Measurements from ENCODE around the gene AP1G1.

DNA sequence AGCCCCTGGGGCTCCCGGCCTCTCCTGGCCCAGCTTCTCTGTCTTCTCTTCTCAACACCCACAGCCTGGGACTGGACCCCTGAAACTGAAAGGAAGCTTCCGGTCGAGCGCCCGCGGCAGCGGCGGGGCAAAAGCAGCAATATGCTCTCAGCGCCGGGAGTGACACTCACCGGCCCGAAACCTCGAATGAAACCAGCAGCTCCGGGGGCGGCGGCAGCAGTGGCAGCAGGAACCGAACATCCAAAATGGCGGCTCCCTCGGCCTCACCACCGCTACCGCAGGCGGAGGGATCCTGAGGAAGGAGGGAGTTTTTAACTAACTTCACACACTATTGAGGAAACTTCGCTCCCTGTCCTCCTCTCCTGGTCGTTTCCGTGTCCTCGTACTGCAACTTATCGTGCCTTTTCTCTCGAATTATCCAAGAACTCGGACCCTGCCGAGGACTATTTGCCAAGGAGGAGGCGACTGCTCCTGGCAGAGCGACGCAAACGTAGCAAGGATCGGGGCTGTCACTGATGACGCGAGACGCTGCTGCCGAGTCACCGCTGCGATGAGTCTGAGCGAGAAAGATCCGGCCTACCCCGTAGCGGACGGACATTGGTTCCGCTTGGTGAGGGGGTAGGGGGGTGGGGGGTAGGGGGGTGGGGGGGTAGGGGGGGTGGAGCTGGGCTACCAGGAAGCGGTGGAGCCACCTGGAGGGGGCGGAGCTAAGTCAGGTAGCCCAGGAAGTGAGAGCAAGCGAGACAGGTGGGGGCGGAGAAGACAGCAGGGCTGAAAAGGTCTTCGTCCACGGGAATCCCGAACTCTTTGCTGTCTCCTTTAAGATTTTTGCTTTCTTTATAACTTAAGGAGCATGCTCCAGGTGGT, at the start of gene AP1G1:
- TF ChIP-seq, protein P1, sequence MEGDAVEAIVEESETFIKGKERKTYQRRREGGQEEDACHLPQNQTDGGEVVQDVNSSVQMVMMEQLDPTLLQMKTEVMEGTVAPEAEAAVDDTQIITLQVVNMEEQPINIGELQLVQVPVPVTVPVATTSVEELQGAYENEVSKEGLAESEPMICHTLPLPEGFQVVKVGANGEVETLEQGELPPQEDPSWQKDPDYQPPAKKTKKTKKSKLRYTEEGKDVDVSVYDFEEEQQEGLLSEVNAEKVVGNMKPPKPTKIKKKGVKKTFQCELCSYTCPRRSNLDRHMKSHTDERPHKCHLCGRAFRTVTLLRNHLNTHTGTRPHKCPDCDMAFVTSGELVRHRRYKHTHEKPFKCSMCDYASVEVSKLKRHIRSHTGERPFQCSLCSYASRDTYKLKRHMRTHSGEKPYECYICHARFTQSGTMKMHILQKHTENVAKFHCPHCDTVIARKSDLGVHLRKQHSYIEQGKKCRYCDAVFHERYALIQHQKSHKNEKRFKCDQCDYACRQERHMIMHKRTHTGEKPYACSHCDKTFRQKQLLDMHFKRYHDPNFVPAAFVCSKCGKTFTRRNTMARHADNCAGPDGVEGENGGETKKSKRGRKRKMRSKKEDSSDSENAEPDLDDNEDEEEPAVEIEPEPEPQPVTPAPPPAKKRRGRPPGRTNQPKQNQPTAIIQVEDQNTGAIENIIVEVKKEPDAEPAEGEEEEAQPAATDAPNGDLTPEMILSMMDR (IDR thresholded peaks at IDR 0.05), result no peak
- TF ChIP-seq POLR2A (IDR thresholded peaks at IDR 0.05) (peak; percentile 66), POLR2AphosphoS5 (IDR thresholded peaks at IDR 0.05) (peak; percentile 93 to 98 (median 94))

Measured in breast epithelium (tissue), 3 donors.